ENCODE data around the gene MBOAT1.

DNA sequence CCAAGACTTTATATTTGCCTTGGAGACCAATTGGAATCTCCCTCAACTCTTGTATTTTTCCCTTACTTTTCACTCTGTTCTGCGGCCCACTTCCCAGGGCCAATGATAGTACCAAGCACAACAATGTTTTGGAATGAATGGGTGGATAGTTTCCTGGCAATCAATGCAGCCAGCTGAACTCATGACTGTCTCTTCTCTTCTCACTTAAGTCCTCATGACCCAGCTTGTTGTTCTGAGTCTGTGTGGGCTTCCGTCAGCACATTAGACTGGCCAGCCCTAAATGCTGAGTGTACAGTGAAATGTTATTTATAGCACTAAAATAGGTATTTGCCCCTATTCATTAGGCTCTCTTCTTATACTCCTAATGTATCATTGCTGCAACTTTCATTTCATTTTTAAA is 5.6 kb upstream of the MBOAT1 start:
- TF ChIP-seq EP300 (IDR thresholded peaks at IDR 0.05) (no peak), POLR2A (IDR thresholded peaks at IDR 0.05) (no peak)
- TF ChIP-seq, protein P1, sequence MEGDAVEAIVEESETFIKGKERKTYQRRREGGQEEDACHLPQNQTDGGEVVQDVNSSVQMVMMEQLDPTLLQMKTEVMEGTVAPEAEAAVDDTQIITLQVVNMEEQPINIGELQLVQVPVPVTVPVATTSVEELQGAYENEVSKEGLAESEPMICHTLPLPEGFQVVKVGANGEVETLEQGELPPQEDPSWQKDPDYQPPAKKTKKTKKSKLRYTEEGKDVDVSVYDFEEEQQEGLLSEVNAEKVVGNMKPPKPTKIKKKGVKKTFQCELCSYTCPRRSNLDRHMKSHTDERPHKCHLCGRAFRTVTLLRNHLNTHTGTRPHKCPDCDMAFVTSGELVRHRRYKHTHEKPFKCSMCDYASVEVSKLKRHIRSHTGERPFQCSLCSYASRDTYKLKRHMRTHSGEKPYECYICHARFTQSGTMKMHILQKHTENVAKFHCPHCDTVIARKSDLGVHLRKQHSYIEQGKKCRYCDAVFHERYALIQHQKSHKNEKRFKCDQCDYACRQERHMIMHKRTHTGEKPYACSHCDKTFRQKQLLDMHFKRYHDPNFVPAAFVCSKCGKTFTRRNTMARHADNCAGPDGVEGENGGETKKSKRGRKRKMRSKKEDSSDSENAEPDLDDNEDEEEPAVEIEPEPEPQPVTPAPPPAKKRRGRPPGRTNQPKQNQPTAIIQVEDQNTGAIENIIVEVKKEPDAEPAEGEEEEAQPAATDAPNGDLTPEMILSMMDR (IDR thresholded peaks at IDR 0.05): no peak

Data from suprapubic skin (tissue), 3 donors.